ENCODE data around the gene DPM3. TPM values are rescaled to one million over a fixed set of nuclear protein-coding genes. Genes with fewer than 3 reads are reported as not detected.
A peak's percentile ranks its signal among the peaks of the same experiment; 100 is the strongest.

The DPM3 gene
- total RNA-seq, 1 donor from 2014 or later = 37.4 TPM

DNA sequence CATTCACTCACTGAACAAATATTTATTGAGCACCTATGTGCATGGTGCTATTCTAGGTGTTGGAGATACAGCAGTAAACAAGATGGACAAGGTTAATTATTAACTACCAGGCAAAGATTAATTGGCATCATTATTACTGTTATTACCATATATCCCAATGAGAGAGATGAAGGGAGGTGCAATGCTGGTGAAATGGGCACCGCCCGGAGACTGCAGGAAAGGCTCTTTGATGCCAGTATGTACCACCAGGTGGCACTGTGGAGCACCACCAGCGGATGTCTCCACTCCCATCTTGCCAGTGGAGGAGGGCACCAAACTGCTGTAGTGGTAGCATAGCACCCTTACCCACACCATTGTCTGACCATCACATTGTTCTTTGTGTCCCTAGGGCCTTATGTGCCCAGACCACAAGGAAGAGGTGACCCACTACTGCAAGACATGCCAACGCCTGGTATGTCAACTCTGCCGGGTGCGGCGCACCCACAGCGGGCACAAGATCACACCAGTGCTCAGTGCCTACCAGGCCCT is 36.3 kb upstream of the DPM3 start:
- H3K27me3 ChIP-seq (ENCODE audit: control insufficient read depth, insufficient read depth, low read length) = no peaks in the 10 kb centered on the region
- no peak overlapping the region for H3K4me3 ChIP-seq (ENCODE audit: low read depth, low read length)
- peak; percentile 23 for FAIRE-seq
- peak; percentile 66 for DNase-seq (ENCODE audit: low read depth)
- peak; percentile 94 for TF ChIP-seq CTCF (IDR thresholded peaks at IDR 0.05; ENCODE audit: insufficient read depth, low read length, severe bottlenecking)
- H3K36me3 ChIP-seq (ENCODE audit: control insufficient read depth, insufficient read depth, low read length) = no peaks in the 10 kb centered on the region

DNA sequence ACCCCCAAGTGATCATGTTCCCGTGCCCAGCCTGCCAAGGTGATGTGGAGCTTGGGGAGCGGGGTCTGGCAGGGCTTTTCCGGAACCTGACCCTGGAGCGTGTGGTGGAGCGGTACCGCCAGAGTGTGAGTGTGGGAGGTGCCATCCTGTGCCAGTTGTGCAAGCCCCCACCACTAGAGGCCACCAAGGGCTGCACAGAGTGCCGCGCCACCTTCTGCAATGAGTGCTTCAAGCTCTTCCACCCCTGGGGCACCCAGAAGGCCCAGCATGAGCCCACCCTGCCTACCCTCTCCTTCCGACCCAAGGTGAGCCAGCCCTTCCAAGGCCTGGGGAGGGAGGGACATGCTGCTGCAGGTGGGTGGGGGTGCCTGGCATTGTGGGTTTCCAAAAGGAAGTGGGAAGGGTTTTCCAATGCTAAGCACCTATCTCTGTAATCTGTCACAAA is 35.6 kb upstream of the DPM3 start:
- no peak for FAIRE-seq
- Histone ChIP-seq H3K36me3 (ENCODE audit: control insufficient read depth, insufficient read depth, low read length) (no peaks in the 10 kb centered on the region), H3K27me3 (ENCODE audit: control insufficient read depth, insufficient read depth, low read length) (no peaks in the 10 kb centered on the region), H3K4me3 (ENCODE audit: low read depth, low read length) (no peak overlapping the region)
- no peak for DNase-seq (ENCODE audit: low read depth)
- TF ChIP-seq CTCF (IDR thresholded peaks at IDR 0.05; ENCODE audit: insufficient read depth, low read length, severe bottlenecking) = peak; percentile 31

- FAIRE-seq = no peak
Measured at GRCh38 chr1:155175281-155175926, 35.1 kb upstream of the DPM3 start.

DNA sequence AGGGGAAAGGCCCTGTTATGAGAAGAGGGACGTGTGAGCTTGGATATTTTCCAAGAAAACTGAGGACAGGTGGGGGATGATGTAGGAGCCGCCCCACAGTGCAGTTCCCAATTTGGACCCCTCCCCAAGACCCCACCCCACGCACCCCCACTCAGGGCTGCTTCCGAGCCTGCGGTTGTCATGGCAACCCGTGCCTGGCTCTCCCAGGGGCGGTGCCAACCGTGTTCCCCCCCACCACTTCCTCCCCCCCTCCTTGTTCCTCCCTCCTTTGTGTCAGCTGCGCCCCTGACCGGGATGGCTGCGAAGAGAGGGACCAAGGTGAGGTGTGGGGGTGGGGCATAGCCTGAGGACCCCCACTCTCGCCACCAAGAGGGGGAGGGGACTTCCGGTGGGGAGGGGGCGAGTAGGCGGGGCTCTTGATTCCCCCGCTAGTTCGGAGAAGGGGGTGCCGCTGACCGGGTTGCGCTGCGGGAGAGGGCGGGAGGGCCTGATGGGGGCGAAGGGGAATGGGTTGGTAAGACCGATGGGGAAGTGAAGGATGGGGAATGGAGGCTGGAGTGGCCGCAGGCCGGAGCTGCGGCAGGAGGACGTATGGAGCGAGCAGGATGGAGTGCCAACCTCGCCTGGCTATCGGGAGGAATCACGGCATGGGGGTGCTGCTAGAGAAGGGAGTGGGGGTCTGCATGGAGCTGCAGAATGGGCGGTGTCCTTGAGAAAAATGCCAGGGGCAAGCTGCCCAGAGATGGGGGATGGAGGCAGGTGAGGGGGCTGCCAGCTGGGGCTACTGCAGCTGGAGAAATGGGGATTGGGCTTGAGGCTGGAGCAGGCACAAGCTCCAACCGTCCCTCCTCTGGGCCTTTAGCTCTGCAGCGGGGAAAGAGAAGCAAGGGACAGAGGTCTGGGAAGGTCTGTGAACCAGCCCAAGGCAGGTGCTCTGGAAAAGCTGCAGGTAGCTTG is 34.3 kb upstream of the DPM3 start:
- Histone ChIP-seq H3K4me3 (ENCODE audit: low read depth, low read length) (peak overlapping the region; percentile 76), H3K27me3 (ENCODE audit: control insufficient read depth, insufficient read depth, low read length) (no peaks in the 10 kb centered on the region), H3K36me3 (ENCODE audit: control insufficient read depth, insufficient read depth, low read length) (peaks cover under 1% of the 10 kb centered on the region)
- no peak for TF ChIP-seq CTCF (IDR thresholded peaks at IDR 0.05; ENCODE audit: insufficient read depth, low read length, severe bottlenecking)
- FAIRE-seq = no peak
- DNase-seq (ENCODE audit: low read depth) = no peak

More at GRCh38 chr1:155175281-155175926, 35.1 kb upstream of the DPM3 start:
- H3K4me3 ChIP-seq (ENCODE audit: low read depth, low read length) = no peak overlapping the region
- no peaks in the 10 kb centered on the region for H3K36me3 ChIP-seq (ENCODE audit: control insufficient read depth, insufficient read depth, low read length)
- H3K27me3 ChIP-seq (ENCODE audit: control insufficient read depth, insufficient read depth, low read length) = no peaks in the 10 kb centered on the region
- TF ChIP-seq CTCF (IDR thresholded peaks at IDR 0.05; ENCODE audit: insufficient read depth, low read length, severe bottlenecking) = no peak
- DNase-seq (ENCODE audit: low read depth) = no peak

DNA sequence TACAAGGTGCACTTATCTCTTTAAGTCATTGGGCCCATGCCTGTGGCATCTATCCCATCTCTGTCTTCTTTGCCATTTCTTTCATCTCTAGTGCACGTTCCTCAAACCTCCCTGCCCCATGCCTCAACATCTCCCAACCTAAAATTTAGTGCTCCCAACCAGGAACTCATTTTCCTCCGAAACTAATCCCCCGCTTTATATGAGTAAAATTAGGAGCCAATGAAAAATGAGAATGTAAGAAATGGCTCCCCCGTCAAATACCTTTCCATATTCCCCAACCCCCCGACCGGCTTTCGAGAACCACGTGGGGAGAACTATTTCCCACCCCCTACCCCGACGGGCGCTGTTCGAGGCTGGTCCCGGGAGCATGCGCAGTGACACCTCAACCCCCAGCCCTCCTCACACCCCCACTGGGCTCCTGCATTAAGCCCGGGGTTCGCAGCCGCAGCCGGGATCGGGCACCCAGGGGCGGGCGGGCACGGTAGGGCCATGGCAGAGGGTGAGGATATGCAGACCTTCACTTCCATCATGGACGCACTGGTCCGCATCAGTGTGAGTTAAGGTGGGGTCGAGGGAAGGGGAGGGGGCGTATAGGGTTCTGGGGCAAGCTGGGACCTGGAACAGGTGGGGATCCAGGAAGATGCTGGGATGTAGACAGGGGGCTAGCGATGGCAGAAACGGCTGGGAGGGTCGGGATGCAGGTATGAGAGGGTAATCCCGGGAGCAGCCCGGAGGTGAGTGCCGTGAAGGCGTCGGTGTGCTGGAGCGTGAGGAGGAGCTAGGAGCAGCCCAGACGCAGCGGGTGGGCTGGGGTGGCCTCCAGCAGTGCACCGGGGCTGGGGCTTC is 33.4 kb upstream of the DPM3 start, which contains the start of gene TRIM46:
TRIM46 (plus strand) TSS at position 372 of the 846 bp plus-strand sequence; CDS start at position 490, 118 bp downstream.
- FAIRE-seq = no peak
- Histone ChIP-seq H3K36me3 (ENCODE audit: control insufficient read depth, insufficient read depth, low read length) (peaks cover 3% of the 10 kb centered on the region), H3K27me3 (ENCODE audit: control insufficient read depth, insufficient read depth, low read length) (no peaks in the 10 kb centered on the region), H3K4me3 (ENCODE audit: low read depth, low read length) (peak within 1 kb of the TSS; percentile 76)
- TF ChIP-seq CTCF (IDR thresholded peaks at IDR 0.05; ENCODE audit: insufficient read depth, low read length, severe bottlenecking) = no peak
- peak; percentile 21 for DNase-seq (ENCODE audit: low read depth)

Data from bronchial epithelial cell (primary cell).